GM21423 (cell line): ENCODE measurements around the gene NBPF4.
"Not testable (repeated sequence)": the region's sequence is repeated elsewhere in the genome, so short reads cannot be mapped to it uniquely, and the experiment has no call there.

Experiments used
- ATAC-seq: cut with Tn5 transposase; IDR thresholded peaks from one replicate; pipeline ENCODE4 v1.9.1; 2021; ENCODE audit warnings: mild to moderate bottlenecking, moderate library complexity; ENCODE audit not compliant: unreplicated experiment

NBPF4 gene

DNA sequence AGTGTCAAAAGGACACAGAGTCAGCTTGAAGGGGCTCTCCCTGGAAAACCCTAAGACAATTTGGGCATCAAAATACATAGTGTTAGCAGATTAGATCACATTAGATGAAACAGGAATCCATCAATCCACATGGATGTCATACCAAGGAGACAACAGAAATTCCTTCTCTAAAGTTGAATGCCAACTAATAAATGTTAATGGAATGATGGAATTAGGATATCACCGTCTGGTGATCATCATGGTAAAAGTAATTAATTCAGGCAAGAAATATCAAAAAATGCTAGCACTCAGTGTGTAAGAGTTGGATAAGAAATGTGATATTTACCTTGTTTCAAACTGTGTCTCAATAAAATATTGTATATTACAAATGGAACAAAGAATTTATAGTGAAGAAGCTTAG lies 32.9 kb downstream of the NBPF4 start:
- ATAC-seq, result no peak

DNA sequence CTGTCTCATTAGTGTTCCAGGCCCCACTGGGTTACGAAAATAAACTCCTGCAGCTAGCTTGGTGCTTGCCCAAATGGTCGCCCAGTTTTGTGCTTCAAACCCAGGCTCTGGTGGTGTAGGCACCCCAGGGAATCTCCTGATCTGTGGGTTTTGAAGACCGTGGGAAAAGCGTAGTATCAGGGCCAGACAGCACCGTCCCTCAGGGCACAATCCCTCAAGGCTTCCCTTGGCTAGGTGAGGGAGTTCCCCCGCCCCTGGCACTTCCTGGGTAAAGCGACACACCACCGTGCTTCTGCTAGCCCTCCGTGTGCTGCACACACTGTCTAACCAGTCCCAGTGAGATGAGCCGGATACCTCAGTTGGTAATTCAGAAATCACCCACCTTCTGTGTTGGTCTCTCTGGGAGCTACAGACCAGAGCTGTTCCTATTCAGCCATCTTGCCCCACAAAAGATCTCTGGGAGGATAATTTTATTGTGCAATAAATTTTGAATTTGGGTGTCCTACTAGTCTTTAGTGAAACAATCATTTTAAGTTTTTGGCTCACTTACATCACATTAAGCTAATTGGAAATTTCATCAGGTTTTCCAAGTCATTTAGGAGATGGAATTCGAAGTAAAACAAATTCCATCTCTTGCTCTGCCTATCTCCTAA lies 34.3 kb downstream of the NBPF4 start:
- ATAC-seq, result no peak

DNA sequence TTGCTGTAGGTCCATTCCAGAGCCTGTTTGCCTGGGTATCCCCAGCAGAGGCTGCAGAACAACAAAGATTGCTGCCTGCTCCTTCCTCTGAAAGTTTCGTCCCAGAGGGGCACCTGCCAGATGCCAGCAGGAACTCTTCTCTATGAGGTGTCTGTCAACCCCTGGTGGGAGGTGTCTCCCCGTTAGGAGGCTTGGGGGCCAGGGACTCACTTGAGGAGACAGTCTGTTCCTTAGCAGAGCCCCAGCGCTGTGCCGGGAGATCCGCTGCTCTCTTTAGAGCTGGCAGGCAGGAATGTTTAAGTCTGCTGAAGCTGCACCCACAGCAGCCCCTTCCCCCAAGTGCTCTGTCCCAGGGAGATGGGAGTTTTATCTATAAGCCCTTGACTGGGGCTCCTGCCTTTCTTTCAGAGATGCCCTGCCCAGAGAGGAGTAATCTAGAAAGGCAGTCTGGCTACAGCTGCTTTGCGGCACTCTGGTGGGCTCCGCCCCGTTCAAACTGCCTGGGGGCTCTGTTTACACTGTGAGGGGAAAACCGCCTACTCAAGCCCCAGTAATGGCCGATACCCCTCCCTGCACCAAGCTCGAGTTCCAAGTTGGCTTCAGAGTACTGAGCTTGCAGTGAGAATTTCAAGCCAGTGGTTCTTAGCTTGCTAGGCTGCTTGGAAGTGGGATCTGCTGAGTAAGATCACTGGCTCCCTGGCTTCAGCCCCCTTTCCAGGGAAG lies 35.0 kb downstream of the NBPF4 start:
- no peak for ATAC-seq

DNA sequence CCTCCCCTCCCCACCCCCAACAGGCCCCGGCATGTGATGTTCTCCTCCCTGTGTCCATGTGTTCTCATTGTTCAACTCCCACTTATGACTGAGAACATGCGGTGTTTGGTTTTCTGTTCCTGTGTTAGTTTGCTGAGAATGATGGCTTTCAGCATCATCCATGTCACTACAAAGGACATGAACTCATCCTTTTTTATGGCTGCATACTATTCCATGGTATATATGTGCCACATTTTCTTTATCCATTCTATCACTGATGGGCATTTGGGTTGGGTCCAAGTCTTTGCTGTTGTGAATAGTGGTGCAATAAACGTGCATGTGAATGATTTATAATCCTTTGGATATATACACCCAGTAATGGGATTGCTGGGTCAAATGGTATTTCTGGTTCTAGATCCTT lies 40.3 kb downstream of the NBPF4 start:
- not testable (repeated sequence) for ATAC-seq

GRCh38 chr1:108201687-108202086 lies 42.2 kb downstream of the NBPF4 start:
- no peak for ATAC-seq

- ATAC-seq, result no peak
Observed at GRCh38 chr1:108200687-108201051, 43.2 kb downstream of the NBPF4 start.

- ATAC-seq, result peak; percentile 88
Observed at GRCh38 chr1:108199781-108200686, 43.8 kb downstream of the NBPF4 start, which contains the start of gene SLC25A24. Gene SLC25A24, minus strand, starts transcription at chr1:108200343. Its CDS starts 205 bp downstream, at chr1:108200138.

GRCh38 chr1:108199201-108199691 lies 44.6 kb downstream of the NBPF4 start:
- no peak for ATAC-seq

DNA sequence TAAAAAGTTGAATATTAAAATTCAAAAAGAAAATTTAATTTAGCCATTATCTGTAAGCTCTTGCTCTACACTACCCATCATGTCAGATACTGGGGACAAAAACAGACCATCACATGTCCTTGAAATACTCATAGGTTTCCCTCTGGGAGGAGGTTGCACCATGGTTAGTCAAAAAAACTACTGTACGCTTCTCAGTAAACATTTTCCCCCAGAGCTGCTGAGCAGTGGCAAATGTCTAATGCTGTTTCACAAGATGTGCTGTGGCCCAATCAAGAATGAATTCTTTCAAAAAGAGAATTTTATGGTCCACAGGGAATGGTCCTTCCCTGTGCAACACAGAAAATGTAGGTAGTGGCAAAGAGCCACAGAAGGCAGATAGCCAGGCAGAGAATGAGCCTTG lies 49.8 kb downstream of the NBPF4 start:
- ATAC-seq, result no peak

DNA sequence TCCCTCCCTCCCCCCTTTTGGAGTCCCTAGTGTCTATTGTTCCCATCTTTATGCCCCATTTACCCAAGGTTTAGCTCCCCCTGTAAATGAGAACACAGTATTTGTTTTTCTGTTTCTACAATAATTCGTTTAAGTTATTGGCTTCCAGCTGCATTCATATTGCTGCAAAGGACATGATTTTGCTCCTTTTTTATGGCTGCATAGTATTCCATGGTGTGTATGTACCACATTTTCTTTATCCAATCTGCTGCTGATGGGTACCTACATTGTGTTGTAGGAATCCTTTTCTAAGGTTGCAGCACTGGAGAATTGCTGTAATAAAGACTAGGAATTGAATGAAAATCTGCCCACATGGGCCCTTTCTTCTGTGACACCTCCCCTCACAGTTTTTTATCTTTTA lies 50.5 kb downstream of the NBPF4 start:
- no peak for ATAC-seq

- ATAC-seq, result no peak
Observed at GRCh38 chr1:108192581-108192980, 51.3 kb downstream of the NBPF4 start.

- ATAC-seq, result no peak
Observed at GRCh38 chr1:108190686-108191416, 53.0 kb downstream of the NBPF4 start.

DNA sequence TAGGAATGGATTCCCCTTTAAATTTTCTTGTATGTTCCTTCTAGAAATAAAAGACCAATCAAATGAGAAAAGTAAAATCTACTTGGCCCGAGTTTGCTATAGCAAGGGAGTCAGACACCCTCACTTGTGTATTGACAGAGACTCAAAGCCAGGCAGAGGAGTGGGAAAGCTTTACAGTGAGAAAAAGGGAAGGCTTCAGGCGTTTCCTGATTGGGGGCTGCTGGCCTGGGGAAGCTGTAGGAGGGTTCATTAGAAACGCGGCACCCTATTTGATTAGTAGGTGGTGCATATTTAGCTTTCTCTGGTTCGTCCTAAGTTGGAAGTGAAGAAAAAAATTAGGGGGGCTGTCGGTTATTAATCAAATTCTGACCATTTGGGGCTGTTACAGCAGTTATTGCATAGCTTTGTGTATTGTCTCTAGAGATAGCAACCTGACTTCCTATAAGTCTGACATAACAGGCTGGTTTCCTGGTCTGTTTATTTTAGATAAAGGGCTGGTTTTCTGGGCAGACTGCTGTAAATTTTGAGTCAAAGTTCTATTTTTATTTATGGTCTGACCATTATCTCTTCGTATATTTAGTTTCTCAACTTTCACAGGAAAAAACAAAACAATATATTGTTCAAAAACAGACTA lies 53.8 kb downstream of the NBPF4 start:
- ATAC-seq, result no peak

DNA sequence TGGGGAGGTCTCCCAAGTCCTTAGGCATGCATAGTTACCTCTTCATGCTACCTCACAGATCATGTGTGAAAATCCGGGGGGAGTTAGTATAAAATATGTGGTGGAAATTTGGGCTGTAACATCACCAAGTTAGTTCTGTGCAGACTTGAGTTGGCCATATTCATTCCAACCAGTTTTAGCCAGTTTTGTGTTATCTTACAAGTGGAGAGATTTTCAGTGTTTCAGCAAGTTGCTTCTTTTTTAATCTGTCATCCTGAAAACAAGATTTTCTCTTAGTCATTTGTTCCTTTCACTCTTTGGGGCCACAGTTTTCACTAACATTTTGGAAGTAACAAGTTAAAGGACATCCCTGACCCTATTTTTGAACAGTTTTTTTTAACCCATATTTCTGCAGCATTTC lies 55.1 kb downstream of the NBPF4 start:
- no peak for ATAC-seq

- ATAC-seq, result no peak
Observed at GRCh38 chr1:108182959-108183700, 60.7 kb downstream of the NBPF4 start.

- ATAC-seq, result no peak
Observed at GRCh38 chr1:108179018-108179417, 64.9 kb downstream of the NBPF4 start.
